Ovary (tissue), 3 donors: ENCODE measurements around the gene GSTM1.

Source experiments
- EP300 ChIP-seq: sonication (generic); formaldehyde crosslinking; IDR thresholded peaks from one replicate; pipeline ENCODE4 v1.6.1; 2017; ENCODE audit warnings: antibody characterized with exemption
- TF ChIP-seq, protein P1 (sequence below), 3 donors: fragments of 450-650 bp in 2 of 3; fragments of 200-600 bp in 1 of 3; IDR thresholded peaks; one replicate each; pipeline versions ENCODE4 v1.5.1 to v1.8.0; 2016 to 2022; ENCODE audit warnings: antibody characterized with exemption in 3 of 3, mild to moderate bottlenecking in 1 of 3
- donor health status: DM: no; HTN: no; CAD: no.

DNA sequence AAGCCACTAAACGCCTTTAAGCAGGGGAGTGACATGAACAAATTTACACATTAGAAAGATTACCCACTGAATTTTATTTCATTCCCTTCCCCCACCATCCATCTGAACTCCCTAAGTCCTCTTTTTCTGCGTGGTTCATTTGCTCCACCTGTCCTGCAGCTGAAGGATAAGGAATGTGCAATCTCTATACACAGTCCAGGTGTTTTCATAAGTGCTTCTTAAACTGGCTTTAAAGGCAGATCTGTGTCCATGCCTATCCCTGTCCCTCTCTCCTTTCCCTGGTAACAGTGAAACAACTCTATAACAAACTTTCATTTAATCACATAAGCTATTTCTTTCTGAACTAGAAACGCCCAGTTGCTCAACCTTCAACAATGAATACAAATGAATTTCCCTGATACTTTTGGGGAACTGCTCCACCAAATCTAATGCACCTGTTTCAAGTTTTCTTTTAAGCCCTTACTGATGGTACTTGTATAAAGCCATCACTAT is 44.8 kb downstream of the GSTM1 start:
- TF ChIP-seq, protein P1, sequence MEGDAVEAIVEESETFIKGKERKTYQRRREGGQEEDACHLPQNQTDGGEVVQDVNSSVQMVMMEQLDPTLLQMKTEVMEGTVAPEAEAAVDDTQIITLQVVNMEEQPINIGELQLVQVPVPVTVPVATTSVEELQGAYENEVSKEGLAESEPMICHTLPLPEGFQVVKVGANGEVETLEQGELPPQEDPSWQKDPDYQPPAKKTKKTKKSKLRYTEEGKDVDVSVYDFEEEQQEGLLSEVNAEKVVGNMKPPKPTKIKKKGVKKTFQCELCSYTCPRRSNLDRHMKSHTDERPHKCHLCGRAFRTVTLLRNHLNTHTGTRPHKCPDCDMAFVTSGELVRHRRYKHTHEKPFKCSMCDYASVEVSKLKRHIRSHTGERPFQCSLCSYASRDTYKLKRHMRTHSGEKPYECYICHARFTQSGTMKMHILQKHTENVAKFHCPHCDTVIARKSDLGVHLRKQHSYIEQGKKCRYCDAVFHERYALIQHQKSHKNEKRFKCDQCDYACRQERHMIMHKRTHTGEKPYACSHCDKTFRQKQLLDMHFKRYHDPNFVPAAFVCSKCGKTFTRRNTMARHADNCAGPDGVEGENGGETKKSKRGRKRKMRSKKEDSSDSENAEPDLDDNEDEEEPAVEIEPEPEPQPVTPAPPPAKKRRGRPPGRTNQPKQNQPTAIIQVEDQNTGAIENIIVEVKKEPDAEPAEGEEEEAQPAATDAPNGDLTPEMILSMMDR (IDR thresholded peaks at IDR 0.05): no peak
- no peak for TF ChIP-seq EP300
